ENCODE measurements around the gene EXOG.
"Not testable (repeated sequence)": the region's sequence is repeated elsewhere in the genome, so short reads cannot be mapped to it uniquely, and the experiment has no call there.

Gene EXOG

GRCh38 chr3:38566215-38566528, 70.0 kb downstream of the EXOG start:
- no peak overlapping the region for H3K4me3 ChIP-seq (ENCODE audit: low read depth, low read length)
- TF ChIP-seq MYC (IDR thresholded peaks at IDR 0.05; ENCODE audit: low read depth, low read length) (no peak), MAX (IDR thresholded peaks at IDR 0.05; ENCODE audit: low read depth, low read length) (no peak), POLR2A (IDR thresholded peaks at IDR 0.05; ENCODE audit: extremely low read depth, insufficient read length) (no peak), CTCF (IDR thresholded peaks at IDR 0.05; ENCODE audit: low read depth, low read length) (no peak)
- DNase-seq (ENCODE audit: low read depth), result no peak

- not testable (repeated sequence) for H3K4me3 ChIP-seq (ENCODE audit: low read depth, low read length); DNase-seq (ENCODE audit: low read depth)
These were observed 70.7 kb downstream of the EXOG start for GRCh38 chr3:38566794-38567193.

- TF ChIP-seq POLR2A (IDR thresholded peaks at IDR 0.05; ENCODE audit: extremely low read depth, insufficient read length) (no peak), CTCF (IDR thresholded peaks at IDR 0.05; ENCODE audit: low read depth, low read length) (no peak), MAX (IDR thresholded peaks at IDR 0.05; ENCODE audit: low read depth, low read length) (no peak)
- no peak for DNase-seq (ENCODE audit: low read depth)
- no peak overlapping the region for H3K4me3 ChIP-seq (ENCODE audit: low read depth, low read length)
These were observed 71.4 kb downstream of the EXOG start for GRCh38 chr3:38567498-38567897.

- TF ChIP-seq POLR2A (IDR thresholded peaks at IDR 0.05; ENCODE audit: extremely low read depth, insufficient read length) (no peak), MYC (IDR thresholded peaks at IDR 0.05; ENCODE audit: low read depth, low read length) (no peak), CTCF (IDR thresholded peaks at IDR 0.05; ENCODE audit: low read depth, low read length) (no peak), MAX (IDR thresholded peaks at IDR 0.05; ENCODE audit: low read depth, low read length) (no peak)
- DNase-seq (ENCODE audit: low read depth), result no peak
- H3K4me3 ChIP-seq (ENCODE audit: low read depth, low read length), result no peak overlapping the region
These were observed 77.0 kb downstream of the EXOG start for GRCh38 chr3:38573111-38573510.

- TF ChIP-seq CTCF (IDR thresholded peaks at IDR 0.05; ENCODE audit: low read depth, low read length) (no peak), POLR2A (IDR thresholded peaks at IDR 0.05; ENCODE audit: extremely low read depth, insufficient read length) (no peak), MAX (IDR thresholded peaks at IDR 0.05; ENCODE audit: low read depth, low read length) (no peak), MYC (IDR thresholded peaks at IDR 0.05; ENCODE audit: low read depth, low read length) (no peak)
- no peak for DNase-seq (ENCODE audit: low read depth)
- no peak overlapping the region for H3K4me3 ChIP-seq (ENCODE audit: low read depth, low read length)
These were observed 77.4 kb downstream of the EXOG start for GRCh38 chr3:38573556-38573955.

GRCh38 chr3:38574411-38575278, 78.5 kb downstream of the EXOG start:
- H3K4me3 ChIP-seq (ENCODE audit: low read depth, low read length), result no peak overlapping the region
- DNase-seq (ENCODE audit: low read depth), result no peak
- no peak for TF ChIP-seq MAX (IDR thresholded peaks at IDR 0.05; ENCODE audit: low read depth, low read length)
- TF ChIP-seq MYC (IDR thresholded peaks at IDR 0.05; ENCODE audit: low read depth, low read length), result no peak
- no peak for TF ChIP-seq CTCF (IDR thresholded peaks at IDR 0.05; ENCODE audit: low read depth, low read length)
- no peak for TF ChIP-seq POLR2A (IDR thresholded peaks at IDR 0.05; ENCODE audit: extremely low read depth, insufficient read length)
